ENCODE results near the gene EPHX1.

GRCh38 chr1:225881959-225882693 lies 72.2 kb downstream of the EPHX1 start, which contains the start of gene TMEM63A:
- TF ChIP-seq CTCF (conservative IDR thresholded peaks at IDR 0.05; ENCODE audit: low read length): peak; percentile 46
- no peak for TF ChIP-seq EZH2phosphoT487 (IDR thresholded peaks at IDR 0.05; ENCODE audit: borderline replicate concordance)
